H1 (cell line): ENCODE results near the gene LARP4. TPM values are rescaled to one million over a fixed set of nuclear protein-coding genes. Genes with fewer than 3 reads are reported as not detected.

Experiments used
- PHF8 ChIP-seq: fragments of 200-600 bp; sonication (generic); conservative IDR thresholded peaks from 2 replicates; pipeline ENCODE4 v1.7.1; 2012; ENCODE audit warnings: low read depth, mild to moderate bottlenecking, inconsistent platforms, low read length, moderate library complexity
- TAF1 ChIP-seq: IDR thresholded peaks from 2 replicates; pipeline ENCODE4 v1.6.1; 2011; ENCODE audit warnings: mild to moderate bottlenecking, low read depth, low read length
- polyA plus RNA-seq, 7 experiments: library from polyadenylated mRNA; depleted of rRNA in 3 of 7; stranded (reverse) in 5 of 7; unstranded in 2 of 7; fragments of >200 nt in 5 of 7; fragments of 200-250 nt in 2 of 7; gene quantifications; 1 replicate in 5 of 7; 2 replicates in 1 of 7; 4 replicates in 1 of 7; pipeline versions ENCODE4 v1.2.1 to v1.2.3, GENCODE V29; 2011 to 2013; ENCODE audit warnings: missing spikeins in 2 of 7, mixed read lengths in 2 of 7
- total RNA-seq: library from RNA; stranded (reverse); fragmentation: NEBNext Ultra II Directional; extraction: Animal tissue kit (Norgen Biotek cat#: 25700); gene quantifications from 2 replicates; pipeline ENCODE4 v1.2.1, GENCODE V29; 2021

Gene LARP4
- total and polyA plus RNA-seq, 2 of the 8 experiments (the other 6 are each of a cell fraction or from before 2014, with no cell fraction given) = 12.8 to 93.9 TPM

GRCh38 chr12:50411051-50411660, 10.5 kb downstream of the LARP4 start (continued):
- TF ChIP-seq PHF8 (no peak), TAF1 (no peak)
